ENCODE results near the gene NRAS.

The NRAS gene

DNA sequence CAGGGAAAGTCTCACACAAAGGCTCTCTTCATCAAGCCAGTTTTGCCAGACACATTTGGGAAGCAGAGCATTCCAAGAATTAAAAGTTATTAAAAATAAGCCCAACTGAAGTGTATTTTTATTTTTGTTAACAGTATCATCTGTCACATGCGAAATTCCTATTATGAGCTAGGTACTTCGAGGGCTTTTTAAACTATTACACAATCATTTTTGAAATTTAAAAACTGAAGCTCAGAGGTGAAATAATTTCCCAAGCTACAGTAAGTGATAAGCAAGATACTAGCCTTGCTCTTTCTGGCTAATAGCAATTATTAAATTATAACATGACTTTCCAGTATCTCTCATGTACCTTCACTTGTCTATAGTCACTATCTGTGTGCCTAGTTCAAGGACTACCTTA is 12.0 kb upstream of the NRAS start:
- DNase-seq (ENCODE audit: low read depth in 2 of 2), result no peak

DNA sequence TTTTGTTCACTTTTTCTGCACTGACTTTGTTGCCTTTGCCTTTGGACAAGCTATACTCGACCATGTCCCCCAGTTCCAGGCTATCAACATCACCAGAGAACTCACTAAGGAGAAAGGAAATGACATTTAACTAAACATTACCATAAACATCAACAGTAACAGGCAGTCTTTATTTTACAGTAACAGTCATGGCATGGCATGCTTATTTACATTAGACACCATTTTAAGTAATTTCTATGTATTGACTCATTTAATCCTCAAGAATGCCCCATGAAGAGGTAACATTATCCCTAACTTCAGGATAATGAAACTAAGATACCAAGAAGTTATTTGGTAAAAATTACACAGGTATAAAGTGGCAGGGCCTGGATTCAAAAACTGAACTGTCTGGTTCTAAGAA is 8.7 kb upstream of the NRAS start:
- DNase-seq (ENCODE audit: low read depth in 2 of 2), result no peak

DNA sequence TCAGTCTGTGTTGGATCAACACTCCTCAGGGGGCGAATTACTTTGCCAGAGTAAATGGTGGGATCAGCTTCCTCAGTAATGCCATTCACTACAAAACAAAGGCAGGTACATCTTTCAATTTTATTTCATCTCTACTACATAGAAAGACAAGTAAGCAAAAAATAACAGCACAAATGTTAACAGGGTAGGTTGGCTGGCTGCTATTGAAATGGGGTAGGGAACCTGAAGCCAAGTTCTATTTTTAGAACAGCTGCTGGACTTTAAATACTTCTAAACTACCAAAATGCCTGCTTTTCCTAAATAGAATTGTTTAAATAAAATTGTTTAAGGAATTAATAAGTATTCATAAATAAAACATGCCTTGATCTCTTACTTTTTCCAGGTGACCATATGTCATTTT is 7.3 kb upstream of the NRAS start:
- no peak for DNase-seq (ENCODE audit: low read depth in 2 of 2)

DNA sequence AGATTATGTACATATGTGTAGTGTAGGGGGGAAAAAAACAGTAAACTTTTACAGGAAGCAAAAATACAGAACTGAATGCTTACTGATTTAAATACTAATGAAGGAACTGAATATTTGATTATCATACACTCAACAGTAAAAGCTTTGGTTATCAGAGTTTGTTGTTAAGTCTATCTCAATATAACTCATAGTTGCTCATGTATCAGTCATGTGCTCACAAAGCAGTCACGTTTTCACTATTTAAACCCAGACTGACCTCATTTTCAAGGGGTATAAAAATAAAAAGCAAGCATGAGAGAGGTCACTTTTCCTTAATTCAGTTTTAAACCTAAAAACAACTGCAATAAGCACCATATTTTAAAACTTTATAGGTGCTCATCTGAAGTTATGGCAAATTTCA is 6.9 kb upstream of the NRAS start:
- DNase-seq (ENCODE audit: low read depth in 2 of 2), result no peak

DNA sequence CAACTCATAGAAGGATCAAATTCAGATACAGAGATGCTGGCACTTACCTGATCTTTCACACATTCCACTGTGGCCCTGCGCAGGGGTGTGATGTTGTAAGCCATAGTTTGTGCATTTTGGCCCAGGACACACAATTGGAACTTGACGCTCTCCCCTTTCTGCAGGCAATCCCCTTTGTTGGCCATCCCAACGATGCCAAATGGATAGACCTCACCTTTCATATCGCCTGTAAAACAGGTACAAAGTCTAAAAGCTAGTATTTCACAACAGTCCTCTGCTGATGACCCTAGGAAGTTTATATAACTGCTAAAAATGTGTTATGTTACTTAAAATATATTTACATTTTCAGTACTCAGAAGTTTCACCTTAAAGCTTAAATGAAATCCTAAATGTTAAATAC is 3.9 kb upstream of the NRAS start:
- DNase-seq (ENCODE audit: low read depth in 2 of 2), result no peak

DNA sequence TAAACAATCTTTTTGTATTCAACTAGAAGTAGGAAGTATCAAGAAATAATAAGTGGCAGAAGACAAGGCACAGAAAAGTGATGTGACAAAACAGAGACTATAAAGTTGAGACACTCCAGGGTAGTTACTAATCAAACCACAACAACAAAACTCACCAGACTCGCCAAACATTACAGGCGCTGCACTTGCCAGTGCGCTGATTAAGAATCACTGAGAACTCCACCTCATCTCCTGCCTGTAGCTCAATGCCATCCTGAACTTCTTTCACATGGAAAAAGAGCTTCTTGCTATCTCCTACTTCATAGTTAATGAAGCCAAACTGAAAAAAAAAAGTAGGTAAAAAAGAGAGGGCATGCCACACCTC is 2.8 kb upstream of the NRAS start:
- no peak for DNase-seq (ENCODE audit: low read depth in 2 of 2)

DNA sequence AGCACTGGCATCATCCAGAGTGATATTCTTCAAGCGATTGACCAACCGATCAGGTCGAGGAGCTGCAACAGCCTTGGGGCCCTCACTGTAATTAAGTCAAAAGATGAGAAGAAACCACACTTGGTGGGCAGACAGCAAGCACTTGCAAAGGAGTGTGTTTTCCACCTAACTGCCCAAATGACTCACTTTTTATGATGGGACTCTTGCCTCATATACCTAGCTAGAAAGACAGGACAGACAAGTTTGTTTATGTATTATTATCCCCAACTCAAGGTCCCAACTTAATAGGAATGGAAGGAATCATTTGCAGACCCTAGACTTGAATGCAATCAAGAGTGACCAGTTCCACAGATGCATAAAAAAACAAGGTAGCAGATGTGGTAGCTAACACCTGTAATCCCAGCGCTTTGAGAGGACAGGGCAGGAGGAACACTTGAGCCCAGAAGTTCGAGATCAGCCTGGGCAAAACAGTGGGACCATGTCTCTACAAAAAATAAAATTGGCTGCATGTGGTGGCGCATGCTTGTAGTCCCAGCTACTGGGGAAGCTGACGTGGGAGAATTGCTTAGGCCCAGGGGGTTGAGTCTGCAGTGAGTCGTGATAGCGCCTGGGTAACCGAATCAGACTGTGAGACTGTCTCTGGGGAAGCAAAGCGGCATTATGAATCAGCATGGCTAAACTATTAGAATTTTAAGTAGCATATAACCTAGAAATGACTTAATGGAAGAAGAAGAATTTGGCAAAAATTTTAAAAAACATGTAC is 2.3 kb upstream of the NRAS start:
- DNase-seq (ENCODE audit: low read depth in 2 of 2), result peak in 1 of 2 donors; percentile 10

DNA sequence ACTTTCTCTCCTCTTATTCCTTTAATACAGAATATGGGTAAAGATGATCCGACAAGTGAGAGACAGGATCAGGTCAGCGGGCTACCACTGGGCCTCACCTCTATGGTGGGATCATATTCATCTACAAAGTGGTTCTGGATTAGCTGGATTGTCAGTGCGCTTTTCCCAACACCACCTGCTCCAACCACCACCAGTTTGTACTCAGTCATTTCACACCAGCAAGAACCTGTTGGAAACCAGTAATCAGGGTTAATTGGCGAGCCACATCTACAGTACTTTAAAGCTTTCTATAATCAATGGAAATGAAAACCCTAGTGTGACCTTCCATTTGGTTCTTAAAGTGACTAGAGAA is 643 bp downstream of the NRAS start:
- no peak for DNase-seq (ENCODE audit: low read depth in 2 of 2)

DNA sequence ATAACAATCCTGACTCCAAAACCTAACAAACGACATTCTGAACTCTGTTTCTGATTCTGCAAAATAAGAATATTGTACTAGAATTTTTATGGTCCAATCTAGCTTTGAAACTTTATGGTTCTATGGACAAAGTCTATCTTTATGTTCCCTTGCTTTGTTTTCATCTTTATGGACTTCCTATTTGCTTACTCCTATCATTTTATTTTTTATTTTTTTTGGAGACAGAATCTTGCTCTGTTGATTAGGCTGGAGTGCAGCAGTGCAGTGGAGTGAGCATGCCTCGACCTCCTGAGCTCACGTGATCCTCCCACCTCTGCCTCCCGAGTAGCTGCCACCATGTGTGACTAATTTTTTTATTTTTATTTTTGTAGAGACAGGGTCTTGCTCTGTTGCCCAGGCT is 3.6 kb downstream of the NRAS start:
- DNase-seq (ENCODE audit: low read depth in 2 of 2), result no peak

DNA sequence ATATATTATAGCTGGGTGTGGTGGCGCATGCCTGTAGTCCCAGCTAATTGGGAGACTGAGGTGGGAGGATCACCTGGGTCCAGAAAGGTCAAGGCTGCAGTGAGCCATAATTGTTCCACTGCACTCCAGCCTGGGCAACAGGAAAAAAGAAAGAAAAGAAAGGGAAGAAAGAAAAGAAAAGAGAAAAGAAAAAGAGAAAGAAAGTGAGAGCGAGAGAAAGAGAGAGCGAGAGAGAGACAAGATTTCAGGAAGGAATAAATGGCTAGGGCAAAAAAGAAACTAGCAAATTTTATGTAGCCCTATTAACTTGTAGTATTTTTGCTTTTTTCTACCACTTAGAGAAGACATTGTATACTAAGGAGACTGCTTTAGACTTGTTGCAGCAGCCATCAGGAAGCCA is 6.2 kb downstream of the NRAS start:
- DNase-seq (ENCODE audit: low read depth in 2 of 2), result no peak

DNA sequence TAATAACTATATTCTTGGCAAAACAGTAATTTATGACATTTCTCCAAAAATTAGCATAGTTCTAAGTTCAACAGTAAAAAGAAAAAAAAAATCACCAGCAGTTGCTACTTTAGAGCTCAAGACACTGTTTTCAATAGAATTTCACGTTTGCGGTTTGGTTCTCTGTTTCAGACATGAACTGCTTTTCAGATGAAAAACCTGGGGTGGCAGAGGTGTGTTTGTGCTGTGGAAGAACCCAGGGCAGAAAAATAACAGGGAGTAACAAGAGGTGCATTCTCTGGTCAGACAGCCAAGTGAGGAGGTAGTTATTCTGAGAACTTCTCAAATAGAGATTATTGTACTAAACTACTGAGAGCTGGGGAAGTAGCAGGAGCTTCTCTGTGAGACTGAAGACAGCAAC is 9.0 kb downstream of the NRAS start:
- no peak for DNase-seq (ENCODE audit: low read depth in 2 of 2)

DNA sequence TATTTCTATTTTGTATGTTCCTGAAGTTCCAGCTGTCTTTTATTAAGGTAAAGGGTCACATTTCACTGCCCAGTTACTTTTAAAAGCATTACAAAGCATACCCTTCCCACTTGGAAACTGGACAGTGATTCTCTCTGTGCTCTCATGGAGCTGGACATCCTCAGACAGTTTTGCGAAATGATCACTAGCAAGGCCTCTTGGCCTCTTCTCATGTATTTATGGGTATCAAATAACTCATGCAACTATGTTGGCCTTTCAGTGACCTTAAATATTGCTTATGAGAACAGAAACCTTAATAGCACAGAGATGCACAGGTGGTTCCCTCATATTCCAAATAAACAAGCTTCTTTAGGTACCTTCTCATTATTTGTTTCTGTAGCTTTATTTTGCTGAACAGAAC is 13.3 kb downstream of the NRAS start:
- DNase-seq (ENCODE audit: low read depth in 2 of 2), result no peak

DNA sequence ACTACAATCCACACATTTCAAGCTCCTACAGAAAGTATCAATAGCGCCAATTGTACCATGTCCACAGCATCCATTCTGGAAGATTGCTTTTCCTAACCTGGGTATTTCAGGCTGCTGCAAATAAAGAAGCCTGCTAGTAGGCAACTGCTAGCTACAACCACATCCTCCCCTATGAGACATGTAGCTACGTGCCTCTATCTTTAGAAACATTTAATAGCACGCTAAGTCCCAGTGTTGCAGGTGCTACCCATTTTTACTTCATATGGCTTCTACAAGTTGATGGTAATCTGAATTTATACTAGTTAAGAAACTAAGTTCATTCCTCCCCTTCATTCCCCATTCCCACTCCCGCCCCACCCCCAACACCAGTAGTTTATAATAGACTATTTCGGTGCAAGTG is 13.8 kb downstream of the NRAS start:
- DNase-seq (ENCODE audit: low read depth in 2 of 2), result no peak

DNA sequence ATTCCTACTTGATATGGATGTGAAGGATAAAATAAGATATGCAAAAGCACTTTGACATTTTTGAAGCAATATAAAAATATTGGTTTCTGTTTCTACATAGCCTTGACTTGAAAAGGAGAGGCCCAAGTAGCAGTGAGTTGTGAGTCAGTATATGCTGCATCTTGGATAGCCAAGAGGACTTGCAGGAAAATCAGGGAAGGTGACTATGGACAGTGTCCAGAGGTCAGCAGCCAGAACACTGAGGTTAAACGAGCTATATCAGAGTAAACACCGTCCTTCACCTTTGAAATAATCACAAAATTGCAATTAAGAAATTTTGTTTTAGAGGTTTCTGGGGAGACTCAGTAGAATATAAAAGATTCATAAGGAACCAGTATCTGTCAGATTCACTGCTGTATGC is 14.6 kb downstream of the NRAS start:
- DNase-seq (ENCODE audit: low read depth in 2 of 2), result no peak

DNA sequence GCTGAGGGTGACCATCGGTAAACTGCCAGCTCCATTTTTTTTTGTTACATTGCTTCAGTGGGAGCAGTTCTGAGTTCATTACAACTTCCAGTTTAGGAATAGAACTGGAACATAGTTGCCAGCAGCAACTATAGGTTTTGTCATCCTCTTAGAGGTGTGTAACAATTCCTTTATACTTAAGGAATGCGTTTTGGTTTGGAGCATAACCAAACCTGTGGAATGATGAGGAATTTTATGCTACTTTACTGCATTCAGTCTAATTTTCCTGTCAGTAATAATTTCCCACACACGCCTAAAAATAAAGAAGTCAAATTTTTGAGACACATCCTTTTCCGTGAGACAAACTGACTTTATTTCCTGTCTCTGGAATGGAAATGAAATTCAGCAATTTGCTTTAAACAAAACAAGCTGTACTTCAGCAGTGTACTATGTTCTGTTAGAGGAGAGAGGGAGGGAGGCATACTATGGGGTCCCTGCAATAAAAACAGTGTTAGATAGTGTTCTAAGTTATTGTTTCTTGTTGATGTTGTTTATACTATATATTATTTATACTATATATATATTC is 16.5 kb downstream of the NRAS start:
- no peak for DNase-seq (ENCODE audit: low read depth in 2 of 2)

DNA sequence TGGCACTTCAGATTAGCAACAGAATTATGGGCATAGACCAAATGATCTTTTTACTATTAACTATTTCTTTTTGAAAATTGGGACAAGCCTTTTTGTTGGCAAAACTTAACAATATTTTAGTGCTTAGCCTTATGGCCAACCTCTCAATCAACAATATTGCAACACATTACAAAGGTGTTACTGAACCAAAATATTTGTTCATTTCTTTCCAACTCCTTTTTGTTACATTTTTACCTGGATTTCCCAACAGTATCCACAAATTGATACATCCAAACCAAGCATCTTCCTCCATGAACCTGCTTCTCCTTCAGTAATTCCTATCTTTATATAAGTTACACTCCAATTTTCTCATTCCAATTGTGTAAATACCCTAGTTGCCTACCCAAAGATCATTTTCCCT is 19.8 kb downstream of the NRAS start:
- no peak for DNase-seq (ENCODE audit: low read depth in 2 of 2)

DNA sequence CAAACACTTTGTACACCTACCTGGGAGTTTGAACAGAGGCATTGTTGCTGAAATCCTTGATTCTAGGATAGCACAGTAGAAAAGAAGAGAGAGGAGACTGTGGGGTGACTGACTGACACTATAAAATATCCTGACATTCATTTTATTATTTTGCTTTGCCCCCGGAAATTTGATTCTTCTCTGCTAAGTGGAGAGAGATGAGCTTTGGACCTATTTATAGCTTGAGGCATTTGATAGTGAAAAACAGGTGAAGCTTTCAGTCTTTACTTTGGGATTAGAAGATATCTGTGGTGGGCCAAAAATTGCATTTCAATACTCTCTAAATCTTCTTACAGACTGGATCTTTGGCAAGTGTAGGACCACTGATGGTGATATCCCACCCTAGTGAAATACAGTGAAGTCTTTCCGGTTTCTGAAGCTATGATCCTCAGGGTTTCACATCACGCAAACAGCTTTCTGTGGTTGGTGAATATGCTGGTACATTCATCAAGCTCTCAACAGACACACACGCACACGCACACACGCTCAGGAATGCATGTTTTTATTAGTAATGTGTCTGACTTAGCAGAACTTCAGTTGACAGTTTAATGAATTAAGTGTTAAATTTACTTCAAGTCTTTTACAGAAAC is 21.0 kb downstream of the NRAS start, which contains the start of gene AMPD1:
Gene AMPD1, minus strand, starts transcription at position 117 of the 629 bp plus-strand sequence. Its CDS starts 75 bp downstream, at position 42.
- no peak for DNase-seq (ENCODE audit: low read depth in 2 of 2)

DNA sequence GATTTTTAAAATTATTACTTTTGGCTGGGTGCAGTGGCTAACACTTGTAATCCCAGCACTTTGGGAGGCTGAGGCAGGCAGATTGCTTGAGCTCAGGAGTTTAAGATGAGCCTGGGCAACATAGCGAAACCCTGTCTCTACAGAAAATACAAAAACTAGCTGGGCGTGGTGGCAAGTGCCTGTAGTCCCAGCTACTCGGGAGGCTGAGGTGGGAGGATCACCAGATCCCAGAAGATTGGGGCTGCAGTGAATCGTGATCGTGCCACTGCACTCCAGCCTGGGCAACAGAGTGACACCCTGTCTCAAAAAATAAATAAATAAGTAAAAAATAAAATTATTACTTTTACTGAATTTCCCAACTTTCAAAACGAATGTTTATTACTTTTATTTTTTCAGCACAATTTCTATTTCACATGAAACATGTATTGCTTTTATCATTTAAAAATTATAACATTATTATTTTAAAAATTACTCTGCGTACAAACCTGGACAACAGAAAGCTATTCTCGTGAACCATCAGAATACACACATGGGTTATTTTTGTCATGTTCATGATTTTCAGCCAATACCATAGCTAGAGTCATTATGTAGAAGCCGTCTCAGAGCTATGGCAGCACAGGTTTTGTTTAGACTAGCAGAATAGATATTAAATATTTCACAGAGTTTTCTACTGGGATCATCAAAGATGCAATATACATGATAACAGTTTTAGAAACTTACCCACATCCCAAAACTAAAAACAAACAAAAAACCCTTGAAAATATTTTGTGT is 21.8 kb downstream of the NRAS start:
- DNase-seq (ENCODE audit: low read depth in 2 of 2), result no peak

DNA sequence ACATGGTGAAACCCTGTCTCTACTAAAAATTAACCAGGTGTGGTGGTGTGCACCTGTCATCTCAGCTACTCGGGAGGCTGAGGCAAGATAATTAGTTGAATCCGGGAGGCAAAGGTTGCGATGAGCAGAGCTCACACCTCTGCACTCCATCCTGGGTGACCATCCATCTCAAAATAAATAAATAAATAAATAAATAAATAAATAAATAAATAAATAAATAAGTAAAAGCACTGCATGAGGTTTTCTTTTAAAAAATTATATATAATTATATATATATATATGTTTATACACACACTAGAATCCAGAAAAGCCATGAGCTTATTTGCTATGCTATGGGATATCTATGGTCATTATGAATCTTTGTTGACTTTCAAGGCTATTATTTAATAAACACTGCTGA is 23.6 kb downstream of the NRAS start:
- DNase-seq (ENCODE audit: low read depth in 2 of 2), result no peak

DNA sequence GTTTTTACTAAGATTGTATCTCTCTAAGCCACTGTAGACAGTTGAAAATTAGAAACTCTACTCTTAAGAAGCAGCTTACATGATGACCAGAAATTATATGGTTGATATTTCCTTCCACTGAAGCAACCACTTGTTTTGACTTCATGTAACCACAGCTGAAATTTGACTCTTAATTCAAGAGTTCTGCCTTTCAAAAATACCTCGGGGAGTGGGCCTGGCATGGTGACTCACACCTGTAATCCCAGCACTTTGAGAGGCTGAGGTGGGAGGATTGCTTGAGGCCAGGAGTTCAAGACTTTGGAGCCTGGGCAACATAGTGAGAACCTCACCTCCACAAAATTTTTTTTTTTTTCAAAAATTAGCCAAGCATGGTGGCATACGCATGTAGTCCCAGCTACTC is 25.5 kb downstream of the NRAS start:
- DNase-seq (ENCODE audit: low read depth in 2 of 2), result no peak

DNA sequence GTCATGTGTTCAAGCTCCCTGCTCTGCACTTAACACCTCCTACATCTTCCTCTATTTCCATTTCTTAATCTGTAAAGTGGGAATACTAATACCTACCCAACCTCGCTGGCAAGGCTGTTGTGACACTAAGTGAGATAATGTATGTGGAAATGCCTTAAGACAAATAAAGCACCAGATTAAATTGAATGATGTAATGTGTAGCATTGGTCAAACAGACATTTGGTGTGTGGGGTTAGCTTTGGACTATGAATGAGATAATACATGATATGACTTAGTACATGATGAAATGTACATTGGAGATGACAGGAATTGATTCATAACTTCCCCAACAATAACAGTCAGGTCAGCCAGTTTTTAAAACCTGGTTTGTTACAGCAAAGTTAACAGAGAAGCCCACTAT is 26.4 kb downstream of the NRAS start:
- no peak for DNase-seq (ENCODE audit: low read depth in 2 of 2)

DNA sequence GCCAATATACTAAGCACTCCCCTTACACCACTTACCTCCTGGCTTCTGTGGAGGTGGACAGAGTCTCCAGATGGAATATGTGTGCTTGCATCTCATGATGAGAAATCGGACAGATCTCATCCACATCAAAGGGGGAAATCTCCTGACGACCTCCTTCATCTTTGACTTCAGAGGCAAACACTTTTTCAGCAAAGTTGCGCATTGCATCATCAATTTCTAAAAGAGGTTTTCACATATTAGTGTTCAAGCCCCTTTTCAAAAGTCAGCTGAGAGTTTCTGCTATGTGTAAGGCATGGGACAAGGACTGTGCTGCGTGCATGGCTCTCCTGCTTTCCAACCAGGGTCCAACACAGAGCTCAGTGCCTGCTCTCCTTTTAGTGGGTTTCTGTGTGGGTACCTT is 28.0 kb downstream of the NRAS start:
- no peak for DNase-seq (ENCODE audit: low read depth in 2 of 2)

DNA sequence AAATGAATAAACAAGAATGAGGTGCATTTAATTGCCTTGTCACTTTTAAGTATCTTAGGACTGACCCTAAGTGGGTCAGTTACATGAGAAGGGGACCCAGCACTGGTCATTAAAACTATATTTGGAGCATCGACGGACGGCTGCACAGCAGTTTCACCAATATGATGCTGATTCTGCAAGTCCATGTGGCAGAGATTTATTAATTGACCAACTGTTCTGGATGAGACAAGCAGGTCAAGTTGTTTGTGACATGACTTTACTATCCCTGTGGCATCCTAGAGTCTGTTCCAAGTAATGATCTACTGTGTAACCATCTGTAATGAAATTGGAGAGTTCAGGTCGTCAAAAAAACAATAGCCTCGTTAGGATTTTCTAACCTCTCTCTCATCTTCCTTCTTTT is 30.7 kb downstream of the NRAS start:
- DNase-seq (ENCODE audit: low read depth in 2 of 2), result no peak

Measured in activated CD4-positive, alpha-beta T cell treated with anti-CD3 and anti-CD28 coated beads for 24 hours (primary cell).